Activated CD8-positive, alpha-beta T cell treated with anti-CD3 and anti-CD28 coated beads for 36 hours (primary cell): ENCODE data around the gene ADAMTSL5. TPM values are rescaled to one million over a fixed set of nuclear protein-coding genes. Genes with fewer than 3 reads are reported as not detected.

Experiments used
- ATAC-seq: fragments of 200-7000 bp; cut with Tn5 transposase; one replicate; pipeline ENCODE4 v1.10.0; 2021; ENCODE audit warnings: mild to moderate bottlenecking, moderate library complexity
- CTCF ChIA-PET: fragments of 350-600 bp; sonication (Branson Sonifier 250); formaldehyde crosslinking; loops from one replicate; lab custom pipeline; 2021; ENCODE audit warnings: antibody characterized with exemption; lab: Charles Lee
- POLR2A ChIA-PET: fragments of 350-600 bp; sonication (Branson Sonifier 250); formaldehyde crosslinking; loops from one replicate; lab custom pipeline; 2021; ENCODE audit warnings: antibody characterized with exemption; lab: Charles Lee
- DNase-seq: peaks from one replicate; pipeline ENCODE4 v3.0.0-alpha.2; 2020
- H3K27ac Mint-ChIP-seq: one replicate; pipeline ENCODE4 v1.8.0; 2021; ENCODE audit warnings: mild to moderate bottlenecking, mixed read lengths
- H3K27me3 Mint-ChIP-seq: one replicate; pipeline ENCODE4 v1.8.0; 2021; ENCODE audit warnings: mixed read lengths
- H3K36me3 Mint-ChIP-seq: one replicate; pipeline ENCODE4 v1.8.0; 2021; ENCODE audit warnings: low read depth, mixed read lengths
- H3K4me1 Mint-ChIP-seq: one replicate; pipeline ENCODE4 v1.8.0; 2021; ENCODE audit warnings: low read depth, mixed read lengths
- H3K4me3 Mint-ChIP-seq: one replicate; pipeline ENCODE4 v1.8.0; 2021; ENCODE audit warnings: mild to moderate bottlenecking, moderate library complexity, mixed read lengths
- H3K9me3 Mint-ChIP-seq: one replicate; pipeline ENCODE4 v1.8.0; 2021; ENCODE audit warnings: mixed read lengths
- CTCF ChIP-seq: fragments of 200-600 bp; IDR thresholded peaks from one replicate; pipeline ENCODE4 v1.8.0; 2022; ENCODE audit warnings: antibody characterized with exemption, mild to moderate bottlenecking
- intact Hi-C: fragments of 100-400 bp; cut with micrococcal nuclease; formaldehyde crosslinking; loops from one replicate; pipeline ENCODE4 v1.10.0; 2022
- total RNA-seq, 2 experiments: library from RNA; stranded (reverse); gene quantifications; one replicate each; pipeline ENCODE4 v1.2.3, GENCODE V29; 2021

The ADAMTSL5 gene
- total RNA-seq, 2 experiments from 2014 or later: 1.3 TPM

GRCh38 chr19:1556390-1557070 is 43.7 kb upstream of the ADAMTSL5 start:
- Mint-ChIP-seq H3K27me3 (no peaks in the 10 kb centered on the region), H3K27ac (no peak overlapping the region), H3K9me3 (no peaks in the 10 kb centered on the region), H3K36me3 (no peaks in the 10 kb centered on the region), H3K4me3 (no peak overlapping the region), H3K4me1 (no peaks in the 10 kb centered on the region)
- intact Hi-C loops: no loop called here
- no peak for TF ChIP-seq CTCF
- POLR2A ChIA-PET: interaction anchor here (0.6 kb wide), 1 partner anchor 266 kb away, joined by 3 read pairs; no protein-coding TSS in a partner anchor
- DNase-seq (no peak), ATAC-seq (no peak)
- CTCF ChIA-PET: no interaction called here

GRCh38 chr19:1555487-1556389 is 42.9 kb upstream of the ADAMTSL5 start:
- ATAC-seq (no peak), DNase-seq (no peak)
- H3K4me3 Mint-ChIP-seq: no peak overlapping the region
- H3K27me3 Mint-ChIP-seq: no peaks in the 10 kb centered on the region
- H3K4me1 Mint-ChIP-seq: no peaks in the 10 kb centered on the region
- TF ChIP-seq CTCF: no peak
- ChIA-PET POLR2A (no interaction called here), CTCF (no interaction called here)
- no peak overlapping the region for H3K27ac Mint-ChIP-seq
- intact Hi-C loops: no loop called here
- H3K36me3 Mint-ChIP-seq: no peaks in the 10 kb centered on the region
- H3K9me3 Mint-ChIP-seq: no peaks in the 10 kb centered on the region

- intact Hi-C loops: no loop called here
- H3K27me3 Mint-ChIP-seq: no peaks in the 10 kb centered on the region
- TF ChIP-seq CTCF: no peak
- no peak overlapping the region for H3K4me3 Mint-ChIP-seq
- no peak overlapping the region for H3K27ac Mint-ChIP-seq
- no peaks in the 10 kb centered on the region for H3K9me3 Mint-ChIP-seq
- no peaks in the 10 kb centered on the region for H3K36me3 Mint-ChIP-seq
- H3K4me1 Mint-ChIP-seq: no peaks in the 10 kb centered on the region
- ATAC-seq: no peak
- CTCF ChIA-PET: interaction anchor here (1.0 kb wide), 1 partner anchor 9 kb away, joined by 3 read pairs; no protein-coding TSS in a partner anchor
- no peak for DNase-seq
- POLR2A ChIA-PET: no interaction called here
Measured at GRCh38 chr19:1554968-1555367, 42.1 kb upstream of the ADAMTSL5 start.

GRCh38 chr19:1553415-1553814 is 40.6 kb upstream of the ADAMTSL5 start:
- DNase-seq (no peak), ATAC-seq (no peak)
- no peak for TF ChIP-seq CTCF
- H3K4me1 Mint-ChIP-seq: no peaks in the 10 kb centered on the region
- CTCF ChIA-PET: no interaction called here
- H3K9me3 Mint-ChIP-seq: no peaks in the 10 kb centered on the region
- H3K4me3 Mint-ChIP-seq: no peak overlapping the region
- peaks cover 1% of the 10 kb centered on the region for H3K27me3 Mint-ChIP-seq
- no peak overlapping the region for H3K27ac Mint-ChIP-seq
- no peaks in the 10 kb centered on the region for H3K36me3 Mint-ChIP-seq
- POLR2A ChIA-PET: no interaction called here
- intact Hi-C loops: no loop called here
